NCI-H2171 (cell line): Measurements from ENCODE around the gene ATRIP.

Experiments used
- DNase-seq: peaks from one replicate; lab custom pipeline; 2025; lab: John Stamatoyannopoulos, UW

The ATRIP gene

GRCh38 chr3:48410205-48411040, 36.1 kb upstream of the ATRIP start:
- DNase-seq = no peak

- no peak for DNase-seq
Measured at GRCh38 chr3:48411041-48411588, 35.4 kb upstream of the ATRIP start.

GRCh38 chr3:48411606-48412374, 34.7 kb upstream of the ATRIP start:
- DNase-seq = no peak

- no peak for DNase-seq
Measured at GRCh38 chr3:48412375-48413001, 34.0 kb upstream of the ATRIP start.

GRCh38 chr3:48413086-48413485, 33.5 kb upstream of the ATRIP start:
- no peak for DNase-seq

GRCh38 chr3:48413611-48414010, 32.9 kb upstream of the ATRIP start:
- no peak for DNase-seq

GRCh38 chr3:48414376-48415250, 31.9 kb upstream of the ATRIP start:
- DNase-seq = no peak

GRCh38 chr3:48415251-48415953, 31.1 kb upstream of the ATRIP start:
- DNase-seq = no peak

GRCh38 chr3:48416091-48416505, 30.4 kb upstream of the ATRIP start:
- no peak for DNase-seq

- no peak for DNase-seq
Measured at GRCh38 chr3:48416546-48416945, 30.0 kb upstream of the ATRIP start.

- DNase-seq = no peak
Measured at GRCh38 chr3:48417529-48418108, 28.9 kb upstream of the ATRIP start.

GRCh38 chr3:48418140-48418539, 28.4 kb upstream of the ATRIP start:
- no peak for DNase-seq

GRCh38 chr3:48418651-48419050, 27.9 kb upstream of the ATRIP start:
- no peak for DNase-seq

GRCh38 chr3:48419149-48419548, 27.4 kb upstream of the ATRIP start:
- DNase-seq = no peak

GRCh38 chr3:48419597-48419996, 26.9 kb upstream of the ATRIP start:
- DNase-seq = no peak

- no peak for DNase-seq
Measured at GRCh38 chr3:48420561-48420960, 26.0 kb upstream of the ATRIP start.

GRCh38 chr3:48422272-48422671, 24.3 kb upstream of the ATRIP start:
- DNase-seq = no peak

- DNase-seq = no peak
Measured at GRCh38 chr3:48422681-48423080, 23.9 kb upstream of the ATRIP start.

- DNase-seq = no peak
Measured at GRCh38 chr3:48423241-48423882, 23.2 kb upstream of the ATRIP start.
